ENCODE measurements around the gene FUZ. TPM values are rescaled to one million over a fixed set of nuclear protein-coding genes. Genes with fewer than 3 reads are reported as not detected.

The FUZ gene
- total RNA-seq, 4 donors from 2014 or later: 20.1 to 40.1 (median 33.3) TPM

DNA sequence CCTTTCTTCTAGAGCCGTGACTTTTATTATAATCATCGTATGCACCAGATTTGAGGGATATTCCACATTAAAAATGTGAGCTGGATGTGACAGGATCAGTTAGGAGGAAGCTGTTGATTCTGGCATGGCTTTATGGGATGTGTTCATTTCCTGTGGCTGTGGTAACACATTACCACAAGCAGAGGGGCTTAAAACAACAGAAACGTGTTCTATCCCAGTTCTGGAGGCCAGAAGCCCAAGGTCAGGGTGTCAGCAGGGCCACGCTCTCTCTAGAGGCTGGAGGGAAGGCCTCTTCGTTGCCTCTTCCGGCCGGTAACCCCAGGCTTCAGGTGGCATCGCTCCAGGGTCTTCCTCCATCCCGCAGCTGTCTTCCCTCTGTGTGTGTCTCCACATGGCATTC lies 19.5 kb upstream of the FUZ start:
- Histone ChIP-seq H3K9me3 (no peaks in the 10 kb centered on the region), H3K4me3 (replicated peaks in 1 of 3) (no peak overlapping the region), H3K27ac (no peak overlapping the region), H3K4me1 (no peaks in the 10 kb centered on the region), H3K27me3 (no peaks in the 10 kb centered on the region), H3K36me3 (peaks cover 73 to 80% of the 10 kb centered on the region in 2 donors)
- WGBS, 2 donors: 77 to 84% methylated on average over 9 of the region's 9 CpGs
- TF ChIP-seq, protein P1, sequence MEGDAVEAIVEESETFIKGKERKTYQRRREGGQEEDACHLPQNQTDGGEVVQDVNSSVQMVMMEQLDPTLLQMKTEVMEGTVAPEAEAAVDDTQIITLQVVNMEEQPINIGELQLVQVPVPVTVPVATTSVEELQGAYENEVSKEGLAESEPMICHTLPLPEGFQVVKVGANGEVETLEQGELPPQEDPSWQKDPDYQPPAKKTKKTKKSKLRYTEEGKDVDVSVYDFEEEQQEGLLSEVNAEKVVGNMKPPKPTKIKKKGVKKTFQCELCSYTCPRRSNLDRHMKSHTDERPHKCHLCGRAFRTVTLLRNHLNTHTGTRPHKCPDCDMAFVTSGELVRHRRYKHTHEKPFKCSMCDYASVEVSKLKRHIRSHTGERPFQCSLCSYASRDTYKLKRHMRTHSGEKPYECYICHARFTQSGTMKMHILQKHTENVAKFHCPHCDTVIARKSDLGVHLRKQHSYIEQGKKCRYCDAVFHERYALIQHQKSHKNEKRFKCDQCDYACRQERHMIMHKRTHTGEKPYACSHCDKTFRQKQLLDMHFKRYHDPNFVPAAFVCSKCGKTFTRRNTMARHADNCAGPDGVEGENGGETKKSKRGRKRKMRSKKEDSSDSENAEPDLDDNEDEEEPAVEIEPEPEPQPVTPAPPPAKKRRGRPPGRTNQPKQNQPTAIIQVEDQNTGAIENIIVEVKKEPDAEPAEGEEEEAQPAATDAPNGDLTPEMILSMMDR (IDR thresholded peaks at IDR 0.05): no peak
- no peak for TF ChIP-seq POLR2A (IDR thresholded peaks at IDR 0.05)
- intact Hi-C loops (cut with DNase I): no loop called here
- no peak for DNase-seq

DNA sequence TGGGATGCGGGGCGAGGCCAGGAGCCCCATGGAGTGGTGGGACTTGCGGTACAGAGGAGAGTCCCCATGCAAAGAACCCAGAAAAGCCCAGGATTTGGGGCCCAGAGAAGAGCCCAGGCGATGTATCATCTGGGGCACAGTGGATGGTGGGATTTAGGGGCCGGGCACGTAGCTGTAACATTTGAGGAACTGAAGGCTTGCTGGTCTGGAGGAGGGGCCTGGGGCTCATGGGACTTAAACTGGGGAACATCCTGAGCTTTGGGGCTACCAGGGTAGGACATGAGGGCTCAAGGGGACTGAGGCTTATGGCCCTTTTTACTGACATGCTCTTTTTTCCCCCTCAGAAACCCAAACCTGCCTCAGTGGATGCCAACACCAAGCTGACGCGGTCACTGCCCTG lies 18.5 kb upstream of the FUZ start:
- intact Hi-C loops (cut with DNase I): no loop called here
- Histone ChIP-seq H3K27ac (no peak overlapping the region), H3K4me3 (replicated peaks in 1 of 3) (no peak overlapping the region), H3K27me3 (no peaks in the 10 kb centered on the region), H3K9me3 (no peaks in the 10 kb centered on the region), H3K4me1 (no peaks in the 10 kb centered on the region), H3K36me3 (peaks cover 71 to 72% of the 10 kb centered on the region in 2 donors)
- no peak for DNase-seq
- WGBS, 2 donors: 94 to 96% methylated on average over 8 of the region's 8 CpGs
- TF ChIP-seq POLR2A (IDR thresholded peaks at IDR 0.05): no peak
- TF ChIP-seq, protein P1 (IDR thresholded peaks at IDR 0.05): no peak

DNA sequence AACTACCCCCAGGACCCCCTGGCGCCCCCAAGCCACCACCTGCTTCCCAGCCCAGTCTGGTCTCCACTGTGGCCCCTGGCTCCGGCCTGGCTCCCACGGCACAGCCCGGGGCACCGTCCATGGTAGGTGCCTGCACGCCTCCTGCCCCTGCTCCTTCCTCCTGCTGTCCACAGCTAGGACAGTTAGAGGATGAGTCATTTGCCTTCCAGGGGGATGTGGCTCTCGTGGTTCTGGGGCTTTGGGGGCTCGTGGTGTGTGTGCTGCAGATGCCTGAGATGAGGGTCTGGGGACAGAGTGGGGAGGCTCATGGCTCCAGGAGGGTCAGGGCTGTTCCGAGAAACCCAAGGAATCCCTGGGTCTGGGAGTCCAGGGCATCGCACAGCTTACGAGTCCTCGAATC lies 17.7 kb upstream of the FUZ start:
- no peaks in the 10 kb centered on the region for H3K9me3 ChIP-seq
- no peaks in the 10 kb centered on the region for H3K27me3 ChIP-seq
- H3K27ac ChIP-seq: no peak overlapping the region
- no peaks in the 10 kb centered on the region for H3K4me1 ChIP-seq
- H3K4me3 ChIP-seq (replicated peaks in 1 of 3): no peak overlapping the region
- WGBS, 2 donors: 96 to 97% methylated on average over 12 of the region's 12 CpGs
- peaks cover 63 to 64% of the 10 kb centered on the region in 2 donors for H3K36me3 ChIP-seq
- TF ChIP-seq, protein P1 (IDR thresholded peaks at IDR 0.05): no peak
- no peak for TF ChIP-seq POLR2A (IDR thresholded peaks at IDR 0.05)
- intact Hi-C loops (cut with DNase I): no loop called here
- no peak for DNase-seq

DNA sequence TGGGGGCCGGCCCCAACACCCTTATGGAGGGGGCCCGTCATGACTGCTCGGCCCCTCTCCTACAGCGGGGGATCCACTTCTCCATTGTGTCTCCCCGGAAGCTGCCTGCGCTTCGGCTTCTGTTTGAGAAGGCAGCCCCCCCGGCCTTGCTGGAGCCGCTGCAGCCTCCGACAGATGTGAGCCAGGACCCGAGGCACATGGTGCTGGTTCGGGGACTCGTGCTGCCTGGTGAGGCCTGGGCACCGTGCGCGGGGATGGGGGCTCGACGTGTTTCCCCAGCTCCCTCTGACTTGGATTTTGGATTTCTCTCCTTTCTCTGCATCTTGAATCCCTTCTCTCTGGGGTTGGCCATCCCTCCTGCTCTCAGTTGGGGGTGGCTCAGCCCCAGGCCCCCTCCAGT lies 16.6 kb upstream of the FUZ start:
- no peak overlapping the region for H3K4me3 ChIP-seq (replicated peaks in 1 of 3)
- 96% methylated on average over 18 of the region's 18 CpGs for WGBS, 2 donors
- no peaks in the 10 kb centered on the region for H3K27me3 ChIP-seq
- H3K36me3 ChIP-seq: peaks cover 53 to 54% of the 10 kb centered on the region in 2 donors
- TF ChIP-seq, protein P1 (IDR thresholded peaks at IDR 0.05): no peak
- no peaks in the 10 kb centered on the region for H3K9me3 ChIP-seq
- no peak overlapping the region for H3K27ac ChIP-seq
- no peak for DNase-seq
- intact Hi-C loops (cut with DNase I): no loop called here
- H3K4me1 ChIP-seq: no peaks in the 10 kb centered on the region

DNA sequence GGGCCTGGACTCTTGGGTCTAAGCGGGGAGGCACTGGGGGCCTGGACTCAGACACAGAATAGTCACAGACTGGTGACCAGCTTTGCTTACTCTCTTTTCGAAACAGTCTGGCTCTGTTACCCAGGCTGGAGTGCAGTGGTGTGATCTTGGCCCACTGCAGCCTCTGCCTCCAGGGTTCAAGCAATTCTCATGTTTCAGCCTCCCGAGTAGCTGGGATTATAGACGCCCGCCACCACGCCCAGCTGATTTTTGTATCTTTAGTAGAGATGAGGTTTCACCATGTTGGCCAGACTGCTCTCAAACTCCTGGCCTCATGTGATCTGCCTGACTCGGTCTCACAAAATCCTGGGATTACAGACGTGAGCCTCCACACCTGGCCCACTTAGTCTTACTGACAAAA lies 16.1 kb upstream of the FUZ start:
- TF ChIP-seq, protein P1 (IDR thresholded peaks at IDR 0.05): no peak
- H3K27me3 ChIP-seq: no peaks in the 10 kb centered on the region
- no peak for DNase-seq
- intact Hi-C loops (cut with DNase I): no loop called here
- no peak overlapping the region for H3K4me3 ChIP-seq (replicated peaks in 1 of 3)
- no peak overlapping the region for H3K27ac ChIP-seq
- 86 to 89% methylated on average over 7 to 8 of the region's 8 CpGs for WGBS, 2 donors
- no peaks in the 10 kb centered on the region for H3K9me3 ChIP-seq
- H3K4me1 ChIP-seq: no peaks in the 10 kb centered on the region
- H3K36me3 ChIP-seq: peaks cover 47 to 48% of the 10 kb centered on the region in 2 donors

Measured in thyroid gland (tissue), 4 donors.